Brain microvascular endothelial cell (primary cell): ENCODE measurements around the gene HSPB6.

Experiments
- DNase-seq: peaks from one replicate; pipeline ENCODE4 v3.0.0-alpha.2; 2020
- H3K27ac ChIP-seq: fragments of 250-450 bp; sonication (Bioruptor Pico); 2 replicates; pipeline ENCODE4 v1.5.1; 2020; ENCODE audit warnings: mild to moderate bottlenecking, moderate library complexity
- H3K27me3 ChIP-seq: fragments of 250-450 bp; sonication (Bioruptor Pico); replicated peaks from 2 replicates; pipeline ENCODE4 v1.5.1; 2020; ENCODE audit warnings: mild to moderate bottlenecking
- H3K36me3 ChIP-seq: fragments of 250-450 bp; sonication (Bioruptor Pico); replicated peaks from 2 replicates; pipeline ENCODE4 v1.5.1; 2020; ENCODE audit warnings: mild to moderate bottlenecking
- H3K4me3 ChIP-seq: 2 replicates; pipeline ENCODE4 v1.5.1; 2011; ENCODE audit warnings: low read depth, mild to moderate bottlenecking, control low read depth, low read length, moderate library complexity
- CTCF ChIP-seq: IDR thresholded peaks from 2 replicates; pipeline ENCODE4 v1.5.1; 2011; ENCODE audit warnings: low read depth, mild to moderate bottlenecking, moderate library complexity, low read length, control low read depth, inconsistent platforms; ENCODE audit errors: missing control alignments
- in situ Hi-C: cut with HindIII; loops from 2 replicates; pipeline ENCODE4 v1.10.0; 2017; ENCODE audit warnings: low sequenced_read_pairs, low pct_ligation_motif_present

Gene HSPB6

GRCh38 chr19:35739275-35740107 is 17.3 kb downstream of the HSPB6 start:
- peak overlapping the region; percentile 68 for H3K4me3 ChIP-seq
- no peaks in the 10 kb centered on the region for H3K27me3 ChIP-seq
- no peak overlapping the region for H3K27ac ChIP-seq
- DNase-seq = no peak
- peaks cover 25% of the 10 kb centered on the region for H3K36me3 ChIP-seq
- in situ Hi-C loops = no loop called here
- TF ChIP-seq CTCF = no peak

- no peak for DNase-seq
- H3K27me3 ChIP-seq = no peaks in the 10 kb centered on the region
- peaks cover 32% of the 10 kb centered on the region for H3K36me3 ChIP-seq
- no peak overlapping the region for H3K4me3 ChIP-seq
- TF ChIP-seq CTCF = no peak
- no peak overlapping the region for H3K27ac ChIP-seq
- in situ Hi-C loops = no loop called here
Measured at GRCh38 chr19:35738887-35739229, 18.0 kb downstream of the HSPB6 start.

- in situ Hi-C loops = no loop called here
- no peak for DNase-seq
- H3K36me3 ChIP-seq = peaks cover 38% of the 10 kb centered on the region
- no peak overlapping the region for H3K27ac ChIP-seq
- H3K27me3 ChIP-seq = no peaks in the 10 kb centered on the region
- no peak for TF ChIP-seq CTCF
- H3K4me3 ChIP-seq = no peak overlapping the region
Measured at GRCh38 chr19:35738021-35738886, 18.6 kb downstream of the HSPB6 start.

GRCh38 chr19:35736913-35737886 is 19.6 kb downstream of the HSPB6 start:
- Histone ChIP-seq H3K27me3 (no peaks in the 10 kb centered on the region), H3K36me3 (peaks cover 46% of the 10 kb centered on the region), H3K4me3 (no peak overlapping the region), H3K27ac (no peak overlapping the region)
- in situ Hi-C loops = no loop called here
- peak; percentile 21 for TF ChIP-seq CTCF
- DNase-seq = no peak

GRCh38 chr19:35734889-35735288 is 21.9 kb downstream of the HSPB6 start:
- Histone ChIP-seq H3K36me3 (peaks cover 67% of the 10 kb centered on the region), H3K27me3 (no peaks in the 10 kb centered on the region), H3K27ac (no peak overlapping the region), H3K4me3 (no peak overlapping the region)
- in situ Hi-C loops = no loop called here
- TF ChIP-seq CTCF = no peak
- DNase-seq = no peak
